ENCODE measurements around the gene ACTR2.

- no peak for TF ChIP-seq MAX (IDR thresholded peaks at IDR 0.05)
- no peak for TF ChIP-seq CTCF (IDR thresholded peaks at IDR 0.05 in 2 of 3, conservative IDR thresholded peaks at IDR 0.05 in 1 of 3; ENCODE audit: borderline replicate concordance in 1 of 3, insufficient read depth in 1 of 3, low read depth in 2 of 3, low read length in 2 of 3)
- no peak for TF ChIP-seq POLR2AphosphoS5 (IDR thresholded peaks at IDR 0.05; ENCODE audit: low read depth, low read length)
- TF ChIP-seq POLR2A (IDR thresholded peaks at IDR 0.05; ENCODE audit: borderline replicate concordance, extremely low read depth, insufficient read depth, insufficient read length) = no peak
Measured at GRCh38 chr2:65305934-65306333, 78.3 kb downstream of the ACTR2 start.
